K562 (cell line): ENCODE data around the gene PRR16. TPM values are rescaled to one million over a fixed set of nuclear protein-coding genes. Genes with fewer than 3 reads are reported as not detected.

Source experiments
- ATAC-seq: fragments of 200-7000 bp; cut with Tn5 transposase; 3 replicates; pipeline ENCODE4 v1.9.1; 2020; ENCODE audit warnings: moderate library complexity
- BruUV-seq: library from RNA; stranded (reverse); fragments of 400-500 nt; replicated peaks from 2 replicates; lab custom pipeline; 2021; lab: Mats Ljungman, UMichigan
- CTCF ChIA-PET: fragments of 300-600 bp; formaldehyde crosslinking; extraction: SDS; loops from one replicate; lab custom pipeline; 2021; ENCODE audit warnings: low intra/inter-chr PET ratio; lab: Yijun Ruan, JAX
- POLR2A ChIA-PET: fragments of 300-600, 350-650 bp; sonication (Branson Sonifier 250); formaldehyde crosslinking; extraction: SDS; loops from one replicate; lab custom pipeline; 2021; ENCODE audit warnings: antibody characterized with exemption, inconsistent platforms; lab: Yijun Ruan, JAX
- DNase-seq, 4 experiments: peaks; one replicate each; pipeline versions ENCODE4 v3.0.0 to v3.0.0-alpha.2; 2011 to 2018; ENCODE audit warnings: low spot score in 3 of 4, mixed read lengths in 3 of 4; ENCODE audit errors: extremely low read depth in 1 of 4
- FAIRE-seq: peaks from 2 replicates; lab custom pipeline; 2011; peaks lifted over from hg19 to GRCh38; lab: Jason Lieb, UNC
- H2AFZ ChIP-seq: 2 replicates; pipeline ENCODE4 v1.6.0; 2011; ENCODE audit warnings: low read depth, low read length, control low read depth, inconsistent platforms
- H3K27ac ChIP-seq: fragments of 200-600 bp; 3 replicates; pipeline ENCODE4 v1.8.0; 2011; ENCODE audit warnings: low read depth, mild to moderate bottlenecking, control low read depth, inconsistent platforms, low read length, moderate library complexity, mixed read lengths; ENCODE audit errors: extremely low read depth
- H3K27me3 ChIP-seq, 2 experiments: fragments of 300-600 bp in 1 of 2; 2 replicates in 1 of 2; 3 replicates in 1 of 2; pipeline versions ENCODE4 v1.6.0 to v1.8.0; 2011; ENCODE audit warnings: inconsistent platforms in 2 of 2, low read length in 2 of 2, mild to moderate bottlenecking in 1 of 2, mixed read lengths in 1 of 2, moderate library complexity in 1 of 2; ENCODE audit not compliant: control insufficient read depth in 2 of 2, insufficient read depth in 2 of 2
- H3K36me3 ChIP-seq: fragments of 300-600 bp; 3 replicates; pipeline ENCODE4 v1.8.0; 2011; ENCODE audit warnings: mild to moderate bottlenecking, low read length, inconsistent platforms; ENCODE audit not compliant: control insufficient read depth, insufficient read depth
- H3K4me1 ChIP-seq, 2 experiments: fragments of 200-600 bp in 1 of 2; replicated peaks in 1 of 2; 2 replicates in 1 of 2; 3 replicates in 1 of 2; pipeline versions ENCODE4 v1.5.1 to v1.8.0; 2011; ENCODE audit warnings: inconsistent platforms in 2 of 2, low read length in 2 of 2, mild to moderate bottlenecking in 1 of 2, mixed read lengths in 1 of 2, moderate library complexity in 1 of 2; ENCODE audit not compliant: control insufficient read depth in 2 of 2, insufficient read depth in 2 of 2
- H3K4me2 ChIP-seq: 2 replicates; pipeline ENCODE4 v1.6.1; 2011; ENCODE audit warnings: low read length, control low read depth, inconsistent platforms, mixed read lengths; ENCODE audit not compliant: insufficient read depth
- H3K4me3 ChIP-seq: fragments of 200-600 bp; sonication (generic), shearing (Covaris generic); 2 replicates; pipeline ENCODE4 v1.5.1; 2016; ENCODE audit warnings: control low read depth, inconsistent platforms
- H3K79me2 ChIP-seq: fragments of 200-600 bp; 3 replicates; pipeline ENCODE4 v1.8.0; 2011; ENCODE audit warnings: low read length, inconsistent platforms; ENCODE audit not compliant: control insufficient read depth, insufficient read depth
- H3K9ac ChIP-seq, 2 experiments: 2 replicates each; pipeline versions ENCODE4 v1.6.0 to v1.6.1; 2011; ENCODE audit warnings: low read depth in 2 of 2, low read length in 2 of 2, control low read depth in 1 of 2, inconsistent platforms in 1 of 2, mild to moderate bottlenecking in 1 of 2, mixed read lengths in 1 of 2; ENCODE audit not compliant: insufficient read depth in 1 of 2
- H3K9me1 ChIP-seq: one replicate; pipeline ENCODE4 v1.6.0; 2011; ENCODE audit warnings: inconsistent platforms, mild to moderate bottlenecking, low read length, moderate library complexity; ENCODE audit not compliant: control insufficient read depth, insufficient read depth
- H3K9me3 ChIP-seq: replicated peaks from 2 replicates; pipeline ENCODE4 v1.5.1; 2011; ENCODE audit warnings: low read depth, low read length, inconsistent platforms; ENCODE audit not compliant: control insufficient read depth, insufficient read depth
- H4K20me1 ChIP-seq: replicated peaks from 2 replicates; pipeline ENCODE4 v1.6.1; 2011; ENCODE audit warnings: low read length, inconsistent platforms, mixed read lengths; ENCODE audit not compliant: control insufficient read depth, insufficient read depth
- ZEB2 ChIP-seq: fragments of 450-650 bp; IDR thresholded peaks from 2 replicates; pipeline ENCODE4 v1.6.1; 2016
- WGBS: fragments of 100-300 bp; shearing (Covaris generic); methylation state at CpG from one replicate; pipeline ENCODE4 v1.1.6; 2016; ENCODE audit warnings: low coverage, mixed read lengths; ENCODE audit not compliant: insufficient coverage; ENCODE audit errors: missing lambda C conversion rate; 5-methylcytosine and 5-hydroxymethylcytosine counted together
- in situ Hi-C: fragments of 300-500 bp; cut with MboI; formaldehyde crosslinking; loops from 4 replicates; pipeline ENCODE4 v1.15.0; 2018; ENCODE audit warnings: inconsistent platforms, mixed read lengths
- intact Hi-C: fragments of 100-400 bp; cut with micrococcal nuclease; formaldehyde crosslinking; loops from 2 replicates; pipeline ENCODE4 v1.14.2; 2022
- polyA plus RNA-seq, 8 experiments: library from polyadenylated mRNA; depleted of rRNA in 4 of 8; stranded (reverse) in 5 of 8; unstranded in 3 of 8; fragments of >200 nt; fragmentation: Nextera tagmentation in 2 of 8; fragmentation: Illumina TruSeq in 1 of 8; extraction: Ambion mirVana in 2 of 8; extraction: Trizol in 1 of 8; gene quantifications; 2 replicates each; pipeline versions ENCODE4 v1.2.1 to v1.2.3, GENCODE V29; 2011 to 2014; ENCODE audit warnings: inconsistent platforms in 1 of 8, missing spikeins in 1 of 8
- total RNA-seq, 7 experiments: library from RNA; depleted of rRNA in 6 of 7; stranded (reverse); fragments of >200 nt in 6 of 7; fragmentation: Illumina TruSeq in 2 of 7; extraction: Trizol in 2 of 7; gene quantifications; 2 replicates each; pipeline versions ENCODE4 v1.2.1 to v1.2.3, GENCODE V29; 2011 to 2021; ENCODE audit warnings: low replicate concordance in 1 of 7
- TF ChIP-seq, protein P1 (sequence below), 3 experiments: IDR thresholded peaks in 2 of 3; conservative IDR thresholded peaks in 1 of 3; 2 replicates each; pipeline ENCODE4 v1.5.1; 2011 to 2012; ENCODE audit warnings: low read length in 3 of 3, mild to moderate bottlenecking in 3 of 3, control low read depth in 2 of 3, improper control_type of control experiment in 1 of 3, inconsistent platforms in 1 of 3, low read depth in 1 of 3, mixed read lengths in 1 of 3, moderate library complexity in 1 of 3; ENCODE audit not compliant: insufficient read depth in 2 of 3

The PRR16 gene
- total and polyA plus RNA-seq, 9 of the 15 experiments (the other 6 are each of a cell fraction or from before 2014, with no cell fraction given): 0.61 to 10.1 (median 3.3) TPM

DNA sequence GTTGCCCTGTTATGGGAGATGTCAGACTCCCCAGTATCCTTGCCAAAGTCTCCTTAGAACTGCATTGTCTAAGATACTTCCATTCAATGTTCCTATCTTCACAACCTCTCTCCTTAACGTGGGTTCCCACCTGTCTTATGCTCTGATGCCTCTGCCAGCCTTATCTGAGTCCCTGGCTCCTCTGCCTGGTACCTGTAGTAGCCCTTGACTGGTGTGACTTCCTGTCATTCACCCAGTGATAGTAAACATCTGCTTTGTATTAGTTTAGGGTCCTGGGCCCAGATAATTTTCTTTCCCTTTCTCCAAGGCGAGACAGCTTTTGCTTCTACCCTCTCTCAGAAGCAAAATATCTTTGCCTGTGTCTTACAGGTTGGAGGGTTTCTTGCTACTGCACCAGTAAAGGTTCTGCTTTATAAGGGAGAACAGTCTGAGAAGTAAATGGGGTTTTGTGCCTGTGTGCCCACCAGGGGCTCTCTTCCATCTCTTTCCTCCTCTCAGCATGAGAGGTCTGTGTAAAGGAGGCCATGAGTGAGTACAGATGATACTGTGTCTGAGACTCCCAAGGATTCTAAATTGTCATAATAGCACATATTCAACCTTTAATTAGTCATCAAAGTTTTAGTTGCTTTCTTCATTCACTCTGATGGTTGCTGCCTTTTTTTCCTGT lies 220.8 kb downstream of the PRR16 start:
- DNase-seq (peak in 1 of 4 experiments; percentile 2), FAIRE-seq (no peak), ATAC-seq (peak; percentile 70; the same call in 2 of the 3 replicates)
- H3K9ac ChIP-seq: no peak overlapping the region
- H4K20me1 ChIP-seq: no peaks in the 10 kb centered on the region
- H3K27me3 ChIP-seq: no peaks in the 10 kb centered on the region
- no peaks in the 10 kb centered on the region; the same call in 1 of the 2 replicates for H3K9me3 ChIP-seq
- no peak overlapping the region for H3K4me3 ChIP-seq
- H3K9me1 ChIP-seq: no peaks in the 10 kb centered on the region
- WGBS: 4% methylated on average over 2 of the region's 2 CpGs
- ChIA-PET CTCF (no interaction called here), POLR2A (no interaction called here)
- intact Hi-C loops: no loop called here
- BruUV-seq: no TSS peak
- no peaks in the 10 kb centered on the region for H3K4me1 ChIP-seq
- in situ Hi-C loops: no loop called here
- TF ChIP-seq, protein P1, sequence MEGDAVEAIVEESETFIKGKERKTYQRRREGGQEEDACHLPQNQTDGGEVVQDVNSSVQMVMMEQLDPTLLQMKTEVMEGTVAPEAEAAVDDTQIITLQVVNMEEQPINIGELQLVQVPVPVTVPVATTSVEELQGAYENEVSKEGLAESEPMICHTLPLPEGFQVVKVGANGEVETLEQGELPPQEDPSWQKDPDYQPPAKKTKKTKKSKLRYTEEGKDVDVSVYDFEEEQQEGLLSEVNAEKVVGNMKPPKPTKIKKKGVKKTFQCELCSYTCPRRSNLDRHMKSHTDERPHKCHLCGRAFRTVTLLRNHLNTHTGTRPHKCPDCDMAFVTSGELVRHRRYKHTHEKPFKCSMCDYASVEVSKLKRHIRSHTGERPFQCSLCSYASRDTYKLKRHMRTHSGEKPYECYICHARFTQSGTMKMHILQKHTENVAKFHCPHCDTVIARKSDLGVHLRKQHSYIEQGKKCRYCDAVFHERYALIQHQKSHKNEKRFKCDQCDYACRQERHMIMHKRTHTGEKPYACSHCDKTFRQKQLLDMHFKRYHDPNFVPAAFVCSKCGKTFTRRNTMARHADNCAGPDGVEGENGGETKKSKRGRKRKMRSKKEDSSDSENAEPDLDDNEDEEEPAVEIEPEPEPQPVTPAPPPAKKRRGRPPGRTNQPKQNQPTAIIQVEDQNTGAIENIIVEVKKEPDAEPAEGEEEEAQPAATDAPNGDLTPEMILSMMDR (IDR thresholded peaks at IDR 0.05 in 2 of 3, conservative IDR thresholded peaks at IDR 0.05 in 1 of 3; ENCODE audit: insufficient read depth in 2 of 3, low read depth in 1 of 3, low read length in 3 of 3): peak in 1 of 3 experiments; percentile 16; a peak in 1 of 6 replicates
- no peak for TF ChIP-seq ZEB2
- no peak overlapping the region for H2AFZ ChIP-seq
- no peak overlapping the region for H3K27ac ChIP-seq
- H3K79me2 ChIP-seq: no peaks in the 10 kb centered on the region
- no peaks in the 10 kb centered on the region for H3K36me3 ChIP-seq
- no peak overlapping the region for H3K4me2 ChIP-seq
